GM12875 (cell line): ENCODE results near the gene PSEN1.

ENCODE experiments used
- H3K4me3 ChIP-seq: one replicate; pipeline ENCODE4 v1.5.1; 2011; ENCODE audit warnings: low read depth, low read length, control low read depth
- CTCF ChIP-seq: IDR thresholded peaks from 2 replicates; pipeline ENCODE4 v1.5.1; 2011; ENCODE audit warnings: low read depth, mild to moderate bottlenecking, control low read depth, inconsistent platforms, low read length, moderate library complexity, borderline replicate concordance; ENCODE audit not compliant: insufficient read depth

The PSEN1 gene

GRCh38 chr14:73140811-73141323, 4.6 kb downstream of the PSEN1 start:
- no peak for TF ChIP-seq CTCF
- H3K4me3 ChIP-seq, result no peak overlapping the region

- H3K4me3 ChIP-seq, result no peak overlapping the region
- TF ChIP-seq CTCF, result no peak
Observed at GRCh38 chr14:73142216-73142615, 5.9 kb downstream of the PSEN1 start.

- no peak for TF ChIP-seq CTCF
Observed at GRCh38 chr14:73143003-73143402, 6.7 kb downstream of the PSEN1 start.

GRCh38 chr14:73143617-73144016, 7.3 kb downstream of the PSEN1 start:
- no peak for TF ChIP-seq CTCF
- no peak overlapping the region for H3K4me3 ChIP-seq

More at GRCh38 chr14:73143003-73143402, 6.7 kb downstream of the PSEN1 start:
- H3K4me3 ChIP-seq, result no peak overlapping the region

GRCh38 chr14:73145371-73145770, 9.1 kb downstream of the PSEN1 start:
- no peak for TF ChIP-seq CTCF
- no peak overlapping the region for H3K4me3 ChIP-seq

- no peak overlapping the region for H3K4me3 ChIP-seq
- no peak for TF ChIP-seq CTCF
Observed at GRCh38 chr14:73146111-73146510, 9.8 kb downstream of the PSEN1 start.

GRCh38 chr14:73149753-73150152, 13.4 kb downstream of the PSEN1 start:
- H3K4me3 ChIP-seq, result no peak overlapping the region
- no peak for TF ChIP-seq CTCF
